H9 (cell line): ENCODE results near the gene DSC2. TPM values are rescaled to one million over a fixed set of nuclear protein-coding genes. Genes with fewer than 3 reads are reported as not detected.

ENCODE experiments used
- DNase-seq: peaks from one replicate; pipeline ENCODE4 v3.0.0-alpha.2; 2017
- H2AFZ ChIP-seq: one replicate; pipeline ENCODE4 v1.6.1; 2013; ENCODE audit warnings: mild to moderate bottlenecking, low read length, control low read depth, moderate library complexity
- H2AK5ac ChIP-seq: 2 replicates; pipeline ENCODE4 v1.6.1; 2013; ENCODE audit warnings: low read length, control low read depth, mixed read lengths; ENCODE audit not compliant: insufficient read length
- H2BK120ac ChIP-seq: one replicate; pipeline ENCODE4 v1.6.1; 2013; ENCODE audit warnings: low read depth, mild to moderate bottlenecking, low read length, control low read depth, inconsistent platforms; ENCODE audit not compliant: poor library complexity, severe bottlenecking
- H2BK12ac ChIP-seq: 2 replicates; pipeline ENCODE4 v1.6.1; 2013; ENCODE audit warnings: low read length, control low read depth, mixed read lengths, low read depth; ENCODE audit not compliant: insufficient read length
- H2BK15ac ChIP-seq: 2 replicates; pipeline ENCODE4 v1.6.1; 2013; ENCODE audit warnings: low read depth, low read length, control low read depth
- H2BK20ac ChIP-seq: one replicate; pipeline ENCODE4 v1.6.1; 2013; ENCODE audit warnings: low read depth, mild to moderate bottlenecking, low read length, control low read depth, inconsistent platforms; ENCODE audit not compliant: poor library complexity, severe bottlenecking
- H2BK5ac ChIP-seq: 2 replicates; pipeline ENCODE4 v1.6.1; 2013; ENCODE audit warnings: low read length, control low read depth, mixed read lengths; ENCODE audit not compliant: insufficient read length
- H3K14ac ChIP-seq: 2 replicates; pipeline ENCODE4 v1.6.1; 2013; ENCODE audit warnings: low read length, control low read depth; ENCODE audit not compliant: insufficient read depth
- H3K18ac ChIP-seq: 2 replicates; pipeline ENCODE4 v1.6.1; 2013; ENCODE audit warnings: low read depth, mild to moderate bottlenecking, mixed read lengths, low read length, control low read depth; ENCODE audit not compliant: insufficient read length
- H3K23ac ChIP-seq: 2 replicates; pipeline ENCODE4 v1.6.1; 2013; ENCODE audit warnings: low read length, control low read depth, mixed read lengths, low read depth; ENCODE audit not compliant: insufficient read length
- H3K23me2 ChIP-seq: 2 replicates; pipeline ENCODE4 v1.6.1; 2013; ENCODE audit warnings: low read depth, mild to moderate bottlenecking, mixed read lengths, low read length, control low read depth; ENCODE audit not compliant: insufficient read length, poor library complexity, severe bottlenecking
- H3K27ac ChIP-seq: 2 replicates; pipeline ENCODE4 v1.5.1; 2013; ENCODE audit warnings: low read length, control low read depth, mixed read lengths, low read depth; ENCODE audit not compliant: insufficient read length
- H3K27me3 ChIP-seq: 2 replicates; pipeline ENCODE4 v1.6.1; 2013; ENCODE audit warnings: low read length, control low read depth, inconsistent platforms; ENCODE audit not compliant: insufficient read depth
- H3K4ac ChIP-seq: 2 replicates; pipeline ENCODE4 v1.6.1; 2013; ENCODE audit warnings: low read depth, mild to moderate bottlenecking, control low read depth, inconsistent platforms, low read length, moderate library complexity
- H3K4me1 ChIP-seq: 2 replicates; pipeline ENCODE4 v1.6.1; 2013; ENCODE audit warnings: low read length, control low read depth, inconsistent platforms; ENCODE audit not compliant: insufficient read depth
- H3K4me2 ChIP-seq: 2 replicates; pipeline ENCODE4 v1.6.1; 2013; ENCODE audit warnings: low read length, control low read depth, mixed read lengths; ENCODE audit not compliant: insufficient read length, insufficient read depth
- H3K56ac ChIP-seq: 2 replicates; pipeline ENCODE4 v1.6.1; 2013; ENCODE audit warnings: low read depth, mild to moderate bottlenecking, mixed read lengths, low read length, control low read depth; ENCODE audit not compliant: insufficient read length
- H3K79me1 ChIP-seq: 2 replicates; pipeline ENCODE4 v1.6.1; 2013; ENCODE audit warnings: low read depth, mild to moderate bottlenecking, moderate library complexity, low read length, control low read depth, inconsistent platforms; ENCODE audit not compliant: insufficient read depth, poor library complexity, severe bottlenecking
- H3K79me2 ChIP-seq: 2 replicates; pipeline ENCODE4 v1.6.1; 2013; ENCODE audit warnings: low read length, control low read depth, inconsistent platforms; ENCODE audit not compliant: insufficient read depth
- H3K9ac ChIP-seq: 2 replicates; pipeline ENCODE4 v1.6.1; 2013; ENCODE audit warnings: low read length, control low read depth, mixed read lengths; ENCODE audit not compliant: insufficient read length; ENCODE audit errors: extremely low read depth
- H3K9me3 ChIP-seq: one replicate; pipeline ENCODE4 v1.6.1; 2013; ENCODE audit warnings: low read depth, low read length, inconsistent platforms; ENCODE audit not compliant: control insufficient read depth
- H3T11ph ChIP-seq: one replicate; pipeline ENCODE4 v1.6.1; 2013; ENCODE audit warnings: mild to moderate bottlenecking, low read length, control low read depth, inconsistent platforms
- H4K20me1 ChIP-seq: one replicate; pipeline ENCODE4 v1.6.1; 2013; ENCODE audit not compliant: control insufficient read depth, insufficient read length, insufficient read depth
- H4K5ac ChIP-seq: 2 replicates; pipeline ENCODE4 v1.6.1; 2013; ENCODE audit warnings: low read depth, mild to moderate bottlenecking, mixed read lengths, low read length, control low read depth; ENCODE audit not compliant: insufficient read length
- H4K8ac ChIP-seq: replicated peaks from 2 replicates; pipeline ENCODE4 v1.6.1; 2013; ENCODE audit warnings: low read length, control low read depth, mixed read lengths, low read depth; ENCODE audit not compliant: insufficient read length
- H4K91ac ChIP-seq: 2 replicates; pipeline ENCODE4 v1.6.1; 2013; ENCODE audit warnings: low read depth, mild to moderate bottlenecking, moderate library complexity, mixed read lengths, low read length, control low read depth; ENCODE audit not compliant: insufficient read length
- H3K27ac Mint-ChIP-seq, 3 experiments: 2 replicates in 2 of 3; 3 replicates in 1 of 3; pipeline ENCODE4 v1.8.0; 2020 to 2021; ENCODE audit warnings: mixed read lengths in 3 of 3, mild to moderate bottlenecking in 1 of 3, moderate library complexity in 1 of 3
- H3K27me3 Mint-ChIP-seq: 2 replicates; pipeline ENCODE4 v1.8.0; 2021; ENCODE audit warnings: low read depth, mild to moderate bottlenecking, moderate library complexity, mixed read lengths
- H3K36me3 Mint-ChIP-seq, 3 experiments: 2 replicates in 2 of 3; 3 replicates in 1 of 3; pipeline ENCODE4 v1.8.0; 2020 to 2021; ENCODE audit warnings: low read depth in 3 of 3, mixed read lengths in 3 of 3; ENCODE audit not compliant: insufficient read depth in 1 of 3
- H3K4me1 Mint-ChIP-seq, 2 experiments: 2 replicates each; pipeline ENCODE4 v1.8.0; 2020; ENCODE audit warnings: mixed read lengths in 2 of 2
- H3K4me3 Mint-ChIP-seq, 2 experiments: 2 replicates in 1 of 2; 3 replicates in 1 of 2; pipeline ENCODE4 v1.8.0; 2020 to 2021; ENCODE audit warnings: mild to moderate bottlenecking in 2 of 2, mixed read lengths in 2 of 2, moderate library complexity in 1 of 2
- H3K9me3 Mint-ChIP-seq, 2 experiments: 2 replicates in 1 of 2; 3 replicates in 1 of 2; pipeline ENCODE4 v1.8.0; 2020; ENCODE audit warnings: mild to moderate bottlenecking in 2 of 2, mixed read lengths in 2 of 2, moderate library complexity in 1 of 2
- WGBS: extraction: QIAGEN DNeasy Blood & Tissue Kit; methylation state at CpG from one replicate; pipeline ENCODE4 v1.1.7; 2013; ENCODE audit warnings: missing lambda C conversion rate, low lambda C conversion rate, mixed read lengths; ENCODE audit not compliant: insufficient read length; ENCODE audit errors: extremely low coverage; 5-methylcytosine and 5-hydroxymethylcytosine counted together
- total RNA-seq: library from RNA; stranded (reverse); gene quantifications from 2 replicates; pipeline ENCODE4 v1.2.1, GENCODE V29; 2021
- TF ChIP-seq, protein P1 (sequence below): fragments of 200-600 bp; sonication (generic); conservative IDR thresholded peaks from 3 replicates; pipeline ENCODE4 v1.8.0; 2021; ENCODE audit warnings: antibody characterized with exemption, mild to moderate bottlenecking

The DSC2 gene
- total RNA-seq, 1 experiment from 2014 or later, result 26.1 TPM

DNA sequence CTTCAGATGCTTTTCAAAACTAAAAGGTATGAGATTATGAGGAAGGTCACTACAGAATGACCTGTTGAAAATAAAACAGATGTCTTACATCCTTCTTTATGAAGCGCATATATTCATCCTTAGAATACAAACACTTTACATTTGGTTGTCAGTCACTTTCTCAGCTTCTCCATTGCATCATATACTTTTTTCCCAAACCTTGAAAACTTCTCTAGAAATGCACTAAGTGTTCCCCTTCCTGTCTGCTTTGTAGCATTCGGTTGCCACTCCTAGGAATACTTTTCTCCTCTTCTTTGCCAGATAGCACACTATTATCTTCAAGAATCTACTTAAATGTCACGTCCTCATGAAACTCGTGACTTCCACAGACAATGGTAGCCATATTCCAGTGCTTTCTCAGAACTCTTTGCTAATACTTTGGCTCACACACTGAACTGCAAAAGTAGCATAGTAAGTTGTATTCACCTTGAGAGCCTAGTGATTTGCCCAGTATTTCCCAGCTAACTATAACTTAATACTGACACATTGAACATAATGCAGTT lies 32.8 kb upstream of the DSC2 start:
- Histone ChIP-seq H3K9me3 (no peaks in the 10 kb centered on the region), H3T11ph (no peak overlapping the region), H3K23me2 (no peaks in the 10 kb centered on the region), H2BK5ac (no peak overlapping the region), H2BK15ac (no peak overlapping the region), H4K8ac (no peak overlapping the region), H4K91ac (no peak overlapping the region), H3K14ac (no peak overlapping the region), H3K4me2 (no peak overlapping the region), H3K4ac (no peak overlapping the region), H4K5ac (no peak overlapping the region), H3K4me1 (no peaks in the 10 kb centered on the region), H3K27me3 (no peaks in the 10 kb centered on the region), H3K27ac (no peak overlapping the region), H2BK20ac (no peak overlapping the region), H3K56ac (no peak overlapping the region), H2BK120ac (no peak overlapping the region), H4K20me1 (no peaks in the 10 kb centered on the region), H3K9ac (no peak overlapping the region), H3K23ac (no peak overlapping the region), H3K79me2 (no peaks in the 10 kb centered on the region), H3K18ac (no peak overlapping the region), H2AFZ (no peak overlapping the region), H2BK12ac (no peak overlapping the region), H2AK5ac (no peak overlapping the region), H3K79me1 (no peaks in the 10 kb centered on the region)
- Mint-ChIP-seq H3K27ac (no peak overlapping the region; a peak in 1 of 7 replicates), H3K4me3 (no peak overlapping the region), H3K36me3 (no peaks in the 10 kb centered on the region), H3K4me1 (no peaks in the 10 kb centered on the region), H3K27me3 (no peaks in the 10 kb centered on the region), H3K9me3 (no peaks in the 10 kb centered on the region)
- DNase-seq, result no peak
- TF ChIP-seq, protein P1, sequence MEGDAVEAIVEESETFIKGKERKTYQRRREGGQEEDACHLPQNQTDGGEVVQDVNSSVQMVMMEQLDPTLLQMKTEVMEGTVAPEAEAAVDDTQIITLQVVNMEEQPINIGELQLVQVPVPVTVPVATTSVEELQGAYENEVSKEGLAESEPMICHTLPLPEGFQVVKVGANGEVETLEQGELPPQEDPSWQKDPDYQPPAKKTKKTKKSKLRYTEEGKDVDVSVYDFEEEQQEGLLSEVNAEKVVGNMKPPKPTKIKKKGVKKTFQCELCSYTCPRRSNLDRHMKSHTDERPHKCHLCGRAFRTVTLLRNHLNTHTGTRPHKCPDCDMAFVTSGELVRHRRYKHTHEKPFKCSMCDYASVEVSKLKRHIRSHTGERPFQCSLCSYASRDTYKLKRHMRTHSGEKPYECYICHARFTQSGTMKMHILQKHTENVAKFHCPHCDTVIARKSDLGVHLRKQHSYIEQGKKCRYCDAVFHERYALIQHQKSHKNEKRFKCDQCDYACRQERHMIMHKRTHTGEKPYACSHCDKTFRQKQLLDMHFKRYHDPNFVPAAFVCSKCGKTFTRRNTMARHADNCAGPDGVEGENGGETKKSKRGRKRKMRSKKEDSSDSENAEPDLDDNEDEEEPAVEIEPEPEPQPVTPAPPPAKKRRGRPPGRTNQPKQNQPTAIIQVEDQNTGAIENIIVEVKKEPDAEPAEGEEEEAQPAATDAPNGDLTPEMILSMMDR, result no peak
- WGBS, result no CpG with 5 or more reads among the region's 4 CpGs
